HS-27A (cell line): ENCODE results near the gene RNASE8.
"Not testable (repeated sequence)": the region's sequence is repeated elsewhere in the genome, so short reads cannot be mapped to it uniquely, and the experiment has no call there.

Source experiments
- DNase-seq: peaks from one replicate; pipeline ENCODE4 v3.0.0-alpha.2; 2012; ENCODE audit warnings: low read depth, missing footprints

Gene RNASE8

DNA sequence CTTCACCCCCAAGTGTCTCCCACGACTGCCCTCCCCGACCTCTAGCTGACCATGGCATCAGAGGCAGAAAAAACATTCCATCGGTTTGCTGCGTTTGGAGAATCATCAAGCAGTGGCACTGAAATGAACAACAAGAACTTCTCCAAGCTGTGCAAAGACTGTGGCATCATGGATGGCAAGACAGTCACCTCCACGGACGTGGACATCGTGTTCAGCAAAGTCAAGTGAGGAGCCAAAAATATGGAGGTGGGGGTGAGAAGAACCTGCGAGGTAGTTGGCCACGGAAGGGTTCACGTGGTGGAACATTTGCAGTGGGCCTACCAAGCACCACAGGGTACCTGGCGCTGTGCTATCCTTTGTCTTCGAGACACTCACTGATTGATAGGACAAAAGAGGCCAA is 27.1 kb upstream of the RNASE8 start:
- no peak for DNase-seq

DNA sequence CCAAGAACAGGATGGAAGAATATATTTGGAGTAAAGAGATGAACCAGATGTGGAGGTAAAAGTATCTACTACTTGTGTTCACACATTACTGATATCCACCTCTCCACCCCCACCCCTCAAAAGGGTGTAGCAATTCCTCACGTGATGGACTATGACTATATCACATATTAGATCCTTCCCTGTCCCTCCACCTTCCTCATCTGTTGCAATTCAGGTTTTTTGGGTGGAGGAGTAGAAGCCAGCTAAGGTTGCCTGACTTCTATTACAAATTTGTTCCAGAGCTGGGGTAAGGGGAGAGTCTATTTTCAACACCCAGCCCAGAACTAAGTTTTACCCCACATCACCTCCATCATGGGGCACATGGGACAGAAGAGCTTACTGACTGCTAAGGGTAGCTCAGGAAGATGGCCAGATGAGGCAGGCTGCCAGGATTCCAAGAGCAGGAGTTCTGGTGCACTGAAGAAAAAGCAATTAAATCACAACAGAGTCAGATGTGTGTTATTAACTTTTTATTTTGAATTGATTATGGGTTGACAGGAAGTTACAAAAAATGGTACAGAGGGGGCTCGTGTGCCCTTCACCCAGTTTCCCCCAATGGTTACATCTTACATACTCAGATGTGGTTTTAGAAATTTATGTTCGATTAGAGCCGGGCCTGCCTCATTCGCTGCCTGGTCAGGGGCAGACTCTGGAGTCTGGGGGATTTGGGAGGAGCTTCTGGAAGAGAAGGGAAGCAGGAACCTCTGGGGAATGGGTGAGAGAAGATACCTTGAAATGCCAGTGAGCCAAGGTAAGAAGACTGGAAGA is 25.1 kb upstream of the RNASE8 start:
- no peak for DNase-seq

DNA sequence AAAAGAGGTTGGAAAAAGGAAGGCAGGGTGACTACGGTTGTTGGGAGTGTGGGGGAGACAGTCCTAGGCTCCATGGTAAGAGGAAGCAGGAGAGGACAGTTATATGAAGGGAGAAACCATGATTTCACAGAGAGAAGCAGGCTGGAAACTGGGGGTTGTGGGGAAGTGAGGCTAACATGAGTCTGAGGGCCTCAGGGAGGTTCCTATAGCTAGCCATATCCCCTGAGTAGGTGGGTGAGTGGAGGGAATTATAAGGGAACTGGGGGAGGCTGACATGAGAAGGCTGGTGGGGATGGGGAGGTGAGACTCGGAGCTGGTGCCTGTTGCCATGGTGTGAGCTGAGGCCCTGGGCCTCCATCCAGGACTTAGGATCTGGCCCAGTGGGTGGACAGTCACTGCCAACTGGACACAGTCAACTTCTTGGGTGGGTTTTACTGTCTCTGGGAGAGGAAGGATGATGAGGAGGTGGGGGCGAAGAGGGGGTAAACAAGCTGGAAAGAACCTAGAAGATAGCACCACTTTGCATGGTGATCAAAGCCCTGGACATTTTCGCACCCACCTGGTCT is 24.4 kb upstream of the RNASE8 start:
- no peak for DNase-seq

DNA sequence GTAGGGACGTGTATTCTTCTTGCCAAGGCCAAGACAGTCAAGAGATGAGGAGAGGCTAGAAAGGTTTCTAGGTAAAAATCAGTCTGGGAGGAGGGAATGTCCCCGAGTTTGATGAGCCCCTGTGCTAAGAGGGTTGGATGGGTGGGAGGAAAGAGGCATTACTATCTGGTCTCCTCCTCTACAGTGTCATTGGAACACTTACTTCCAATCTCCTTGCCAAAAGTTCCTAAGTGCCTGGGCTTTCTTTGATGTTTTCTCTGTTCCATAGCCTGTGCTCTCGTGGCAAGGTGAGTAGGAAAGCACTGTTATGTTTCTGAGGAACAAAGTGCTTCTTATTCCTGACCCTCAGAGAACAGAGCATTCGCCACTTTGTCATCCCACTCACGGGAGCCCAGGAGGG is 22.9 kb upstream of the RNASE8 start, which contains the start of gene RNASE13:
Gene RNASE13, minus strand, starts transcription at position 101 of the 400 bp plus-strand sequence. CDS start 519 bp downstream, outside the sequence.
- DNase-seq: no peak

DNA sequence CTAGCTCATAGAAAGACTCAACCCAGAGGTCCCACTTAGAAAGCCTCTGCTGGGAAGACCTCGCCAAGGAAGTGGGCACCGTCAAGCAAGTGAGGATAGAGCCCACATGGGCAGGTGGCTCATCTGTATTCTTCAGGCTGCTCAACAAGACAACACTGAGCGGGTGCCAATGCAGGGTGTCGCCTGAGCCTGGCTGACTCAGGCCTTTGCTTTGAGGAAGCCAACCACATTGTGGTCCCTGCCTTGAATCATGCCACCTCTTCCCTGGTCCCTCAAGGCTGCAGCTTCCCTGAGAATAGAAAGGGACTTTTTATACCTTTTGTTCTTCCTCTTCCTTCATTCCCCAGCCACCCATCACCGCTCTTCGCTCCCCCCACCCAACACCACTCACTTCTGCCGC is 20.9 kb upstream of the RNASE8 start:
- DNase-seq: no peak

DNA sequence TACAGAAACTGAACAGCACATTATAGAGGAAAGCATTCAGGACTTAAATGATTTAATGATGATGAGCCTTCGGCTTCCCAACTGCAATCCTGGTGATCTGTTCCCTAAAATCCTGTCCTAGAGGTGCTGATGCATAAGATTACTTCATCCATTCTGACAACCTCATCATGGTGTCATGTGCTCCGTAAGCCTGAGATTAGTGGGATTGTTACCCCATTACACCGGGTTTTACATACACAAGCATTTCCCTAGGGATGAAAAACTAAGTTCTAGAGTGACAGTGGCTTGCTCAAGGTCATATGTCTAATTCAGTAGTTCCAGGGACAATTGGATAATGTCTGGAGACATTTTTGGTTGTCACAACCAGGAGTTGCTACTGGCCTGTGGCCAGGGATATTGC is 20.5 kb upstream of the RNASE8 start:
- DNase-seq: no peak

DNA sequence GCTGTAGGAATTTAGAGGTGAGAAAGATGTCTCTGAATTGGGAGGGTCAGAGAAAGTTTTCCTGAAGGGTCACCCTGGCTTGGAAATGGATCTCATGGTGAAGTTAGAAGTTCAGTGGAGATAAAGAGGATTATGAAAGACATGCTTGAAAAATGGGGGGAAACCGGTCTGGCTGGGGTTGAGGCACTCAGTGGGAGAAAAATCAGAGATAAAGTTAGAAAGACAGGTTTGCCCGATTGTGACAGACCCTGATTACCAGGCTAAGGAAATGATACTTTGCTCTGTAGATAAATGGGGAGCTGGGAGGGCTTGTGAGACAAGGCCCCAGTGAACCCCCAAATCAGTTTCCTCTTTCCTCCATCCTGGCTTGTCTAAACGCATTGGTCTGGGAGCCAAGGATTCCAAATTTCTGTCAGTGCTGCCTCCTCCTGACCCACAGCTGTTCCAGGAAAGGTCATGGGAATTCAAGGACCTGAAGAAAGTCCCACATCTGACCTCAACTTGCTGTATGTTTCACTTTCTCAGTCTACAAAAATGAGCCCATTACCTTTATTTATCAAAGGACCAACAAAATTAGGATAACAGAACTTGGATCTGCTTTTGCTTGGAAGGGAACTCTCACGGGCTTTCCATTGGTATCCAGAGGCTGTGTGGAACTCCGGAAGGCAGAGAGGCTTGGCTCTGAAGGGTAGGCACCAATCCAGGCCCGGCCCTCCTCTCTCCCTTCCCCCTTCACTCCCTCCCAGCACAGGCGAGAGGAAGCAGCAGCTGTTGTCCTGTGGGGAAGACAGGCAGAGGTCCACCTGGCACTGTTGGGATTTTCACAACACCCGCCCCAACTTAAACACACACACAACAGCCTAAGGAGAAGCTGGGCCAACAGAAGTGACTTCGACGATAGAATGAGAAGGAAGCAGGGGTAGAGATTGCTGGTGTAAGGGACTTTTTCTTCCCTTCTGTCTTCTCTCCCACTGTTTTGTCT is 18.9 kb upstream of the RNASE8 start:
- no peak for DNase-seq

DNA sequence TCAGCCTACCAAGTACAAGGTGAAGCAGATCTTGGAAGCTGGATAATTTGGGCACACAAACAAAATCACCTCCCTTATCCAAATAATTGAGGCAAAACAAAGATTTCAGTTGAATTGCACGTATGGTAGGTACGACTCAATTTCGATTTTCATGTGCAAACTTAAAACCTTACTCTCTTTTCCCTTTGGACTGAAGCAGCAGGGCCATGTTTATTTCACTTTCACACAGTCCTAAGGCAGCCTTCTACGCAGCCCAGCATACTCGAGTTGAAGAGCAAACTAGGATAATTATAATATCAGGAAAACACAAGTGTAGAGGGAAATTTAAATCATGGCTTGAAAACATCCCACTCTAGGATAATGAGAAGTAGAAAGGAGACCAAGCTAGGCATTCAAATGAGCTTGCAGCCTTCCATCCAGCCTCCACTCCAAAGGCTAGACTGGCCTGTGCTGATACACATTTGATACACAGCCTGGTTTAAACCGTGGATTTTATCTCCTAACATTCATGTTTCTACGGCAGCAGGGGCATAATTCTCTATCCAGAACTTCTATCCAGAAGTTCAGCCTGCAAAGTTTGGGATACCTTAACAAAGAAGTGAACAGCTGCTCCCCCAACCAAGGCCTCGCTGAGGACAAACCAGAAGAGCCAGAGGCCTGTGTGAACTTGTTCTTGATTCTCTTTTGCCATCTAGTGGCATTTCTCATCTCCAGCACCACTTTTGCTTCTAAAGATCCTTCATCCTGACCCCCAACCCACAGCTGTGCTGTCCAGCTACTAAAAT is 17.8 kb upstream of the RNASE8 start:
- DNase-seq: no peak

DNA sequence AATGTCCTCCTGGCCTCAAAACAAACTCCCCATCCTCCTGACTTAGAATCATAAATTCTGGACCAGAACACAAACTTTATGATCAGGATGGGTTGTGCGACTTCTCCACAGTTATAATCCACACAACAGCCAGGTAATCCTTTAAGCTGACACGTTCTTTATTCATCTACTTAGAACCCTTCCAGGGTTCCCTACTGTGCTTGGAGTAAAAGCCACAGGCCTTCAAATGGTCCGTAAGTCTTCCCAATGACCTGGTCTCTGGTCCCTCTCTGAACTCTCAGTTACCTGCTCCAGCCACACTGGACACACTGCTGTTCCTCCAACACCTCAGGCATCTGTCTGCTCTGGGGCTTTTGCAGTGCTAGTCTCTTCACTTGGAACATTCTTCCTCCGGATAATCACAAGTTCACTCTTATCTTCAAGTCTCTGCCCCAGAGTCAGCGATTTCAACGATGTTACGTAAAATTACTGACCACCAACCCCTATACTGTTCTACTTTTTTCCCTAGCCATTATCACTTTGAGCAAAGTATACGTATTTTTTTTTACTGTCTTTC is 17.2 kb upstream of the RNASE8 start:
- no peak for DNase-seq

DNA sequence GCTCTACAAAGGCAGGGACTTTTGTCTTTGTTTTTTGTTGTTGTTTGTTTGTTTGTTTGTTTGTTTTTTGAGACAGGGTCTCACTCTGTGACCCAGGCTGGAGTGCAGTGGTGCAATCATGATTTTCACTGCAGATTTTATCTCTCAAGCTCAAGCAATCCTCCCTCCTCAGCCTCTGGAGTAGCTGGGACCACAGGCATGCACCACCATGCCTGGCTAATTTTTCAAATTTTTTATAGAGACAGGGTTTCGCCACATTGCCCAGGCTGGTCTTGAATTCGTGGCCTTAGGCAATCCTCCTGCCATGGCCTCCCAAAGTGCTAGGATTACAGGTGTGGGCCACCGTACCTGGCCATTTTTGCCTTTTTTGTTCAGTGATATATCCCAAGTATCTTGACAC is 16.7 kb upstream of the RNASE8 start:
- not testable (repeated sequence) for DNase-seq

DNA sequence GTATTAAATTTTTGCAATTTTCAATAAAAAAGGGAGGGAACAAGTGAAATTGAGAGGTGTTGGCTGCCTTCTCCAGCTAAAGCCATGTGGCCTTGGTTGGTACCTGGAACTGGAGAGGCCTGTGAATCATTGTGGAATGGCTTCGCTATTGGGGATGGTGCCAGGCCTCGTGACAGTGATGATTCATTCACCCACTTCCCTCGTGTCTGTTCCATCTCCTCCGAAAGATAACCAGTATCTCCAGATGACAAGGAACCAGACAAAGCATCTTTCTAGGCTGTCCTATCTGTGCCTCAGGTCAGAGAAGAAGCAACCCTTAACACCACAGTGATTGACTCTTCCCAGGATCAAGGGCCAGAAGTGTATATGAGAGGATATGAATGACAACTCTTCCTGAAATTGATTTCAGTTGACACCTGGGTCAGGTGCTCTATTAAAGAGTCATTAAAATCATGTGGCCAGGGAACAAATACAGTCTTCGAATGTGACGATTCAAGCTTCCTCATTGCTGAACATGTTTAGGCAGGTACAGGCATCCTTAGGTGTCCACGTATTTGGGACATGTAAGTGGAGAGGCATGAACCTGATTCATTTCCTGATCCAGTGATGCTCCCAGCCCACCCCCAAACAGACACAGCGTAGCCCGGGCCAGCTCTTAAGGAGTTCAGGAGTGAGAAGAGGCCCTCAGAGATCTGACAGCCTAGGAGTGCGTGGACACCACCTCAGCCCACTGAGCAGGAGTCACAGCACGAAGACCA is 15.8 kb upstream of the RNASE8 start, which contains the start of gene RNASE7:
Gene RNASE7, plus strand, starts transcription at position 687 of the 758 bp plus-strand sequence. CDS start 631 bp downstream, outside the sequence.
- no peak for DNase-seq

DNA sequence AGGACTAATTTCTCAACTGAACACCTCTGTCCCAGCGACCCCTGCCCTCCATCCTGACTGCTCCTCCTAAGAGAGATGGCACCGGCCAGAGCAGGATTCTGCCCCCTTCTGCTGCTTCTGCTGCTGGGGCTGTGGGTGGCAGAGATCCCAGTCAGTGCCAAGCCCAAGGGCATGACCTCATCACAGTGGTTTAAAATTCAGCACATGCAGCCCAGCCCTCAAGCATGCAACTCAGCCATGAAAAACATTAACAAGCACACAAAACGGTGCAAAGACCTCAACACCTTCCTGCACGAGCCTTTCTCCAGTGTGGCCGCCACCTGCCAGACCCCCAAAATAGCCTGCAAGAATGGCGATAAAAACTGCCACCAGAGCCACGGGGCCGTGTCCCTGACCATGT is 14.7 kb upstream of the RNASE8 start:
- DNase-seq: no peak

DNA sequence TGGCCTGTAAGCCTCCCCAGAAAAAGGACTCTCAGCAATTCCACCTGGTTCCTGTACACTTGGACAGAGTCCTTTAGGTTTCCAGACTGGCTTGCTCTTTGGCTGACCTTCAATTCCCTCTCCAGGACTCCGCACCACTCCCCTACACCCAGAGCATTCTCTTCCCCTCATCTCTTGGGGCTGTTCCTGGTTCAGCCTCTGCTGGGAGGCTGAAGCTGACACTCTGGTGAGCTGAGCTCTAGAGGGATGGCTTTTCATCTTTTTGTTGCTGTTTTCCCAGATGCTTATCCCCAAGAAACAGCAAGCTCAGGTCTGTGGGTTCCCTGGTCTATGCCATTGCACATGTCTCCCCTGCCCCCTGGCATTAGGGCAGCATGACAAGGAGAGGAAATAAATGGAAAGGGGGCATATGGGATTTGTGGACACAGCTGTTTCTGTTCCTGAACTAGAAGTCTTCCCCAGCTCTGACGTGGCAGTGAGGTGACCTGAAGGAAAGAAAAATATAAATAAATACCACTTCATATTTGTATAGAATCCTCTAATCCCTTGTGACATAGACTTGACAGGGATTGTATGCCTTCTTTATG is 14.1 kb upstream of the RNASE8 start:
- no peak for DNase-seq

DNA sequence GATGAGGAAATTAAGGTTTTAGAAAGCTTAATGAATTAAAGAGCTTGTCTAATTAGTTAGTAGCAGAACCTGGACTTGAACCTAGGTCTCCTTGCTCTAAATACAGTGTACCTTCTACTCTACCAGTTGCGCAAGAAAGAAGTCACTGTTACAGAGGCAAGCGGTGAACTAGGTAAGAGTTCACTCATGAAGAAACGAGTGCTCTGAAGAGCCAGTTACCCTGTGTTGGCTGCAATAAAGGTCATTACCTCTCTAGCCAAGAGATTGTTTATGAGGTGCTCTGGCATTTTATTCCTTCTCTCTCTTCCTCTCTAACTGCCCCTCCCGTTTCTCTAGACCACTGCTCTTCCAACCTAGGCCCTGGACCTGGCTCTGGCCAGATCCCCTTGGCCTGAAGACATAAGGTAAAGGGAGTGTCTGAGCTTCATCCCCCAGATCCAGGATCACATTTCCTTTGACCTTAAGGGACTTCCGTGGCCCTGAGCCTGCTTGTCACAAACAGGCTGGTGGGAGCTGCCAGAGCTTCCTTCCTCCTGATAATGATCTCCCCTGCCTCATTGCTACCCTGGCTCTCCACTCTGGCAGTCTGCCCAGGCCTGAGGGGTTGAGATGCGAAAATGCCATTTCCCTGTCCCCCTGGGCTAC is 13.5 kb upstream of the RNASE8 start:
- no peak for DNase-seq

DNA sequence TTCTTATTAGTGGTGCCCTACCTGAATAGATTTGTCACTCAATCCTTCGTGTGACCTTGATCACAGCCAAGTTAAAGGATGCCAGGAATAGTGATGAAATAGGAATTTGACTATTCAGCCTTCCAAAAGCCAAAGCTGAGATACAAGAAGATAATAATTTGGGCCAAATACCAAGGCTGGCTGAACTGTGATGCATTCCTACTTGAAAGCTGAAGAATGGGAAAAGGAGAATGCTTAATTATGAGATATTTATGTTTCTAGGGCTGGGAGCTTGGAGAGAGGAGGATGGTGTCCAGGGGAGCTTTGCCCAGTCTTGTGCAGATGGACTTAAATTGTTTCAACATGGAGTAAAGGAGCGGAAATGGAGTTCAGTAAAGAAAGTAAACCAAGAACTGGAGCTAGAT is 10.2 kb upstream of the RNASE8 start:
- no peak for DNase-seq

DNA sequence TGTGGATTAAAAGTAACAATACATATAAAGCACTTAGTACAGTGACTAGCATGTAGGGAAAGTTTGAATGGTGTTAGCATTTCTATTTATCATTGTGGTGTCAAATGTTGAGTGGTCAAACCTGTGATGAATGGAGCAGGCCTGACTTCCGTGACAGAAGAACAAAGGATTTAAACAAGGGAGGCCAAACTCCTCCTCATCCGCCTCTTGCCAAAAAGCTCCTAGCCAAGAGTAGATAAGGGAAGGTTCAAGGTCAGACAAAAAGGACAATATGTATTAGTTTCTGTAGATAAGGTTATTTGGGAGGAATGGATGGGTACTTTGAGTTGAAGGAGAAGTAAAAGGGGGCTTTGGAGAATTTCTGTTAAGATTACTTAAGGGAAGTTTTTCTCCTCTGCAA is 9.0 kb upstream of the RNASE8 start:
- no peak for DNase-seq

DNA sequence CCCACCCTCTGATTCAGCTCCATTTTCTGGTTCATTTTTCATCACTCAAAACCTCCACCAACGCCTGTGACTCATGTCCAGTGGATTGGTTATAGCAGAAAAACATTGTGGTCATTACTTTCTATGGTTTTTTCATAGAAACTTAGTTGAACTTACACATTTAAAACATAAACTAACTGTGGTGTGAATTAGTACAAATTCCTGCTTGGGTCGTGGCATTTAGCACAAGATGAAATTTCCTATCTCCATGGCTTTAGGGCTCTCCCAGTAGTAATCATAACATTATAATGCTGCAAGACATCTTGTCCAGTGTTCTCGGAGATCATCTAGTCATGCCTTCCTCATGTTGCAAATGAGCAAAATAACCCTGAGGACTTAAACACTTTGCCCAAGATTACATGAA is 8.3 kb upstream of the RNASE8 start:
- no peak for DNase-seq

DNA sequence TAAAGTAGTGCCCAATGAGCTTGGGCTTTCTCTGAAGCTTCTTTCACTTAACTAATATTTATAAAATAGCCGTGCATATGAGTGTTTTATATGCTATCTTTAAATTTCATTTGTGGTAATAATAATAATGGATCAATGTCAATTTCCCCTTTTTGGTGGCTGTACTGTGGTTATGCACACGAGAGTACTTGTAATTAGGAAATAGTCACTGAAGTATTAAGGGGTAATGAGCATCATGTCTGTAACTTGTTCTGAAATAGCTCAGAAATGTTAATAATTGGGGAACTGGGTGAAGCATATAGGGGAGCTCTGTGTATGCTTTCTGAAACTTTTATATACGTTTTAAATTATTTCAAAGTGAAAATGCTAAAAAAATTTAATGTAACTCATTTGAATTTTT is 7.0 kb upstream of the RNASE8 start:
- no peak for DNase-seq
